PFSK-1 (cell line): Measurements from ENCODE around the gene ZCWPW1.

ENCODE experiments used
- FOXP2 ChIP-seq: optimal IDR thresholded peaks from 2 replicates; pipeline ENCODE3; 2011; ENCODE audit warnings: borderline replicate concordance, control low read depth, inconsistent platforms; ENCODE audit not compliant: insufficient read depth; ENCODE audit errors: extremely low read length, extremely low read depth
- POLR2AphosphoS5 ChIP-seq: IDR thresholded peaks from 2 replicates; pipeline ENCODE4 v1.6.1; 2012; ENCODE audit warnings: low read depth, mild to moderate bottlenecking, control low read depth, low read length, moderate library complexity
- SIN3A ChIP-seq: IDR thresholded peaks from 2 replicates; pipeline ENCODE4 v1.6.1; 2012; ENCODE audit warnings: mild to moderate bottlenecking, low read length, moderate library complexity, borderline replicate concordance; ENCODE audit not compliant: insufficient read depth
- TAF1 ChIP-seq: IDR thresholded peaks from 2 replicates; pipeline ENCODE4 v1.6.1; 2012; ENCODE audit warnings: low read length, control low read depth, borderline replicate concordance; ENCODE audit not compliant: insufficient read depth
- TF ChIP-seq, protein P1 (sequence below), 2 experiments: IDR thresholded peaks; 2 replicates each; pipeline versions ENCODE4 v1.6.1 to v1.8.0; 2011 to 2012; ENCODE audit warnings: low read depth in 2 of 2, low read length in 2 of 2, control low read depth in 1 of 2, inconsistent platforms in 1 of 2, mild to moderate bottlenecking in 1 of 2, moderate library complexity in 1 of 2; ENCODE audit not compliant: insufficient read depth in 1 of 2

Gene ZCWPW1

GRCh38 chr7:100469227-100470044, 40.9 kb upstream of the ZCWPW1 start:
- TF ChIP-seq TAF1 (no peak), POLR2AphosphoS5 (no peak), SIN3A (no peak), FOXP2 (no peak)
- TF ChIP-seq, protein P1, sequence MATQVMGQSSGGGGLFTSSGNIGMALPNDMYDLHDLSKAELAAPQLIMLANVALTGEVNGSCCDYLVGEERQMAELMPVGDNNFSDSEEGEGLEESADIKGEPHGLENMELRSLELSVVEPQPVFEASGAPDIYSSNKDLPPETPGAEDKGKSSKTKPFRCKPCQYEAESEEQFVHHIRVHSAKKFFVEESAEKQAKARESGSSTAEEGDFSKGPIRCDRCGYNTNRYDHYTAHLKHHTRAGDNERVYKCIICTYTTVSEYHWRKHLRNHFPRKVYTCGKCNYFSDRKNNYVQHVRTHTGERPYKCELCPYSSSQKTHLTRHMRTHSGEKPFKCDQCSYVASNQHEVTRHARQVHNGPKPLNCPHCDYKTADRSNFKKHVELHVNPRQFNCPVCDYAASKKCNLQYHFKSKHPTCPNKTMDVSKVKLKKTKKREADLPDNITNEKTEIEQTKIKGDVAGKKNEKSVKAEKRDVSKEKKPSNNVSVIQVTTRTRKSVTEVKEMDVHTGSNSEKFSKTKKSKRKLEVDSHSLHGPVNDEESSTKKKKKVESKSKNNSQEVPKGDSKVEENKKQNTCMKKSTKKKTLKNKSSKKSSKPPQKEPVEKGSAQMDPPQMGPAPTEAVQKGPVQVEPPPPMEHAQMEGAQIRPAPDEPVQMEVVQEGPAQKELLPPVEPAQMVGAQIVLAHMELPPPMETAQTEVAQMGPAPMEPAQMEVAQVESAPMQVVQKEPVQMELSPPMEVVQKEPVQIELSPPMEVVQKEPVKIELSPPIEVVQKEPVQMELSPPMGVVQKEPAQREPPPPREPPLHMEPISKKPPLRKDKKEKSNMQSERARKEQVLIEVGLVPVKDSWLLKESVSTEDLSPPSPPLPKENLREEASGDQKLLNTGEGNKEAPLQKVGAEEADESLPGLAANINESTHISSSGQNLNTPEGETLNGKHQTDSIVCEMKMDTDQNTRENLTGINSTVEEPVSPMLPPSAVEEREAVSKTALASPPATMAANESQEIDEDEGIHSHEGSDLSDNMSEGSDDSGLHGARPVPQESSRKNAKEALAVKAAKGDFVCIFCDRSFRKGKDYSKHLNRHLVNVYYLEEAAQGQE (IDR thresholded peaks at IDR 0.05; ENCODE audit: insufficient read depth in 1 of 2, low read depth in 2 of 2, low read length in 2 of 2) = no peak

- TF ChIP-seq, protein P1 (IDR thresholded peaks at IDR 0.05; ENCODE audit: insufficient read depth in 1 of 2, low read depth in 2 of 2, low read length in 2 of 2) = no peak
- no peak for TF ChIP-seq TAF1
- TF ChIP-seq FOXP2 = no peak
- no peak for TF ChIP-seq SIN3A
- no peak for TF ChIP-seq POLR2AphosphoS5
Measured at GRCh38 chr7:100467638-100468373, 39.3 kb upstream of the ZCWPW1 start.

DNA sequence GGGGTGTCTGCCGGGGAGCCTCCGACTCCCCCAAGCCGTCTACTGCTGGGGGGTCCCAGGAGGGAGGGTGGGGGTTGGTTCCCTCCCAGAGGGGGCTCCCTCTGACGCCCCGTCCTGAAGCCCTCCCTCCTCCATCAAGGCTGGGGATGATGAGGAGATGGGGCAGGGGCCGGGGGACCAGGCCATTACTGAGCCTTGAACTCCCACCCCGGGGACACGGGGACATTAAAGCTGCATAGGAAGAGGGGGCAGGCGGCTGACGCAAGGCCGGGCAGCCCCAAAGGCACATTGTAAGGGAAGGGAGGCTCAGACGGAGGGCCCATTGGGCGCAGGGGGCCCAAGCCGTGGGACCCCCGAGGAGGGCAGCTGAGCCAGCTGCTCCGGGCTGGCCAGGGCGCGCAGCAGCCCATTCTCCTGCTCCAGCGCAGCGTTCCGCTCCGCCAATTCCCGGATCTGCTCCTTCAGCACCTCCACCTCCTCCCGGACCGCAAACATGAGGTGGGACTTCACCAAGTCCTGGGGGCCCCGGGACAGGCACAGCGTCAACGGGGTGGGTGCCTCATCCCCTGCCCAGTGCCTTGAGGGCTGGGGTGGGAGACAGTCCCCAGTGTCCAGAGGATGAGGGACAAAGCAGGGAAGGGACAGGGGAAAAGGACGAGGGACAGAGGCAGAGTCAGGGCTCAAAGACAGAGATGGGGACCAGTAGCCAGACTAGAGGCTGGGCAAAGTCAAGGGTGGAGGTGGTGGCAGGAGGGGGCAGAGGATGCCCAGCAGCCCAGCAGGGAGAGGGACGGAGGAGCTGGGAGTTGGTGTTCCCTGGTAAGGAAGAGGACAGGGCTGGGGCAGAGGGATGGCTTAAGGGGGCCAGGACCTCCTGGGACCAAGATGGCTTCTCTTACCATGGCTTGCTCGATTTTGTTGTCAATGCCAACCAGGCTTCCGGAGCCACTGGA, 38.4 kb upstream of the ZCWPW1 start:
- TF ChIP-seq, protein P1 (IDR thresholded peaks at IDR 0.05; ENCODE audit: insufficient read depth in 1 of 2, low read depth in 2 of 2, low read length in 2 of 2) = no peak
- no peak for TF ChIP-seq FOXP2
- TF ChIP-seq TAF1 = no peak
- TF ChIP-seq POLR2AphosphoS5 = no peak
- no peak for TF ChIP-seq SIN3A

DNA sequence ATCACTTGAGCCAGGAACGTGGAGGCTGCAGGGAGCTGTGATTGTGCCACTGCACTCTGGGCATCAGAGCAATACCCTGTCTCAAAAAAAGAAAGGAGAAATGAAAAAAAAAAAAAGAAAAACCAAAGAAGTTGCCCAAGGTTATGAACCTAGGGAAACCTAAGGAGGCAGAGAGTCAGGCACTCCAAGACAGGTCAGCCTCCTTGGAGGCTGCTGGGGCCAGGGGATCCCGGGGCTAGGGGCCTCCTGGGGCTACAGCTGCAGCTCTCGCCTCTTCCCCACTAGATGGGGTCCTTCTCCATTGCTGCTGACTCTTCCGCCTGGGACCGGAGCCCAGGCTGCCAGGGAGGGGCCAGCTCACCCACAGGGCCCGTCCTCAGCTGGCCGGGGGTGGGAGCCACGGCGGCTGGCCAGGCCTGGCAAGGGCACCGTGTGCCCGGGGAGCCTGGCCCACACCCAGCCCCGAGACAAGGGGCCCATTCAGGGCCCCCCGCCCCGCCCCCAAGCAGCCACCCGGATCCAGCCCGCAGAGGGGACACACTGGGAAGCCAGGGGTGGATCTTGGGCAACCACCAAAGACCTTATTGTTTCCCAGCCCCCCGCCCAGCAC, 37.3 kb upstream of the ZCWPW1 start:
- no peak for TF ChIP-seq TAF1
- TF ChIP-seq, protein P1 (IDR thresholded peaks at IDR 0.05; ENCODE audit: insufficient read depth in 1 of 2, low read depth in 2 of 2, low read length in 2 of 2) = no peak
- TF ChIP-seq POLR2AphosphoS5 = no peak
